GOT3 (cell line): ENCODE results near the gene COQ4.

Experiments used
- DNase-seq: peaks from one replicate; lab custom pipeline; 2025; ENCODE audit warnings: mixed read lengths; lab: John Stamatoyannopoulos, UW

COQ4 gene

GRCh38 chr9:128372784-128373183 lies 50.1 kb downstream of the COQ4 start:
- DNase-seq = no peak

- no peak for DNase-seq
Observed at GRCh38 chr9:128374221-128374675, 51.6 kb downstream of the COQ4 start.

- DNase-seq = no peak
Observed at GRCh38 chr9:128375865-128376264, 53.2 kb downstream of the COQ4 start.

- DNase-seq = no peak
Observed at GRCh38 chr9:128382261-128382660, 59.6 kb downstream of the COQ4 start.

- no peak for DNase-seq
Observed at GRCh38 chr9:128383007-128383753, 60.5 kb downstream of the COQ4 start.
